OCI-LY7 (cell line): ENCODE results near the gene TREM2.

Experiments
- CTCF ChIP-seq: fragments of 200-600 bp; sonication (generic); conservative IDR thresholded peaks from 2 replicates; pipeline ENCODE4 v1.5.1; 2014; ENCODE audit warnings: mild to moderate bottlenecking, antibody characterized with exemption, low read length, moderate library complexity, mixed read lengths
- EZH2phosphoT487 ChIP-seq: fragments of 200-600 bp; sonication (generic); IDR thresholded peaks from 2 replicates; pipeline ENCODE4 v1.6.1; 2018; ENCODE audit warnings: low read depth, borderline replicate concordance, mild to moderate bottlenecking, mixed run types, antibody characterized with exemption, low read length, moderate library complexity, mixed read lengths

- TF ChIP-seq CTCF (no peak), EZH2phosphoT487 (no peak)
These were observed 37.6 kb downstream of the TREM2 start for GRCh38 chr6:41125282-41125681.
